Placental epithelial cell (primary cell): ENCODE measurements around the gene EMX1. TPM values are rescaled to one million over a fixed set of nuclear protein-coding genes. Genes with fewer than 3 reads are reported as not detected.

Experiments
- total RNA-seq: library from RNA; depleted of rRNA; stranded (reverse); fragments of >200 nt; gene quantifications from 2 replicates; pipeline ENCODE4 v1.2.3, GENCODE V29; 2012

The EMX1 gene
- 0.39 and 0.43 TPM in 2 replicates for total RNA-seq

GRCh38 chr2:72917138-72917876, at the start of gene EMX1:
Gene EMX1 (plus strand): TSS chr2:72917519. CDS start chr2:72917853, 334 bp downstream.

GRCh38 chr2:72887032-72887739, 30.1 kb upstream of the EMX1 start, which contains the start of gene SPR:
Gene SPR (plus strand): TSS chr2:72887408. CDS start chr2:72887433, 25 bp downstream.

Other genes starting within 250 kb of the EMX1 start
- 31.0 and 48.2 TPM in 2 replicates for gene EXOC6B, start 91.5 kb upstream of the EMX1 start, total RNA-seq
- 21.2 and 22.4 TPM in 2 replicates for gene SPR, start 30.1 kb upstream of the EMX1 start, total RNA-seq
- gene SFXN5, start 154.2 kb downstream of the EMX1 start, total RNA-seq, result 6.2 and 9.0 TPM in 2 replicates
- gene RAB11FIP5, start 195.4 kb downstream of the EMX1 start, total RNA-seq, result 63.2 and 99.7 TPM in 2 replicates